ENCODE measurements around the gene SRC.

DNA sequence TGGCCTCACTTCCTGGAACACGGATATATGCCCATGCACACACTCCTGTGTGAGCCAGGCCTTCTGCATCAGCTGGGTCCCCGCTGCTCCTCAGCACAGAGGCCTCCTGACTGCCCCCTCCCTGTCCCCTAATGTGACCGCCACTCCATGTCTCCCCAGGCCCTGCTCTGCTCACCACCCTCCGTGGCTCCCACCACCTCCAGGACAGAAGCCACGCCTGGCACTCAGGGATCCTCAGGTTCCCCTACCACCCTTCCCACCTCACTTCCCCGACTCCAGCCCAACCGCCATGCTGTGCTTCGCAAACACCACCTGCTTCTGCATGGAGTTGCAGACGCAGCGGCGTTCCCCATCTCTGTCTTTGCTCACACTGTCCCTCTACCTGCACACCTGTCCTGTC, 4.3 kb upstream of the SRC start:
- TF ChIP-seq POLR2A (IDR thresholded peaks at IDR 0.05; ENCODE audit: low read depth) (no peak), EP300 (IDR thresholded peaks at IDR 0.05) (no peak), POLR2AphosphoS5 (IDR thresholded peaks at IDR 0.05) (no peak)
- TF ChIP-seq, protein P1, sequence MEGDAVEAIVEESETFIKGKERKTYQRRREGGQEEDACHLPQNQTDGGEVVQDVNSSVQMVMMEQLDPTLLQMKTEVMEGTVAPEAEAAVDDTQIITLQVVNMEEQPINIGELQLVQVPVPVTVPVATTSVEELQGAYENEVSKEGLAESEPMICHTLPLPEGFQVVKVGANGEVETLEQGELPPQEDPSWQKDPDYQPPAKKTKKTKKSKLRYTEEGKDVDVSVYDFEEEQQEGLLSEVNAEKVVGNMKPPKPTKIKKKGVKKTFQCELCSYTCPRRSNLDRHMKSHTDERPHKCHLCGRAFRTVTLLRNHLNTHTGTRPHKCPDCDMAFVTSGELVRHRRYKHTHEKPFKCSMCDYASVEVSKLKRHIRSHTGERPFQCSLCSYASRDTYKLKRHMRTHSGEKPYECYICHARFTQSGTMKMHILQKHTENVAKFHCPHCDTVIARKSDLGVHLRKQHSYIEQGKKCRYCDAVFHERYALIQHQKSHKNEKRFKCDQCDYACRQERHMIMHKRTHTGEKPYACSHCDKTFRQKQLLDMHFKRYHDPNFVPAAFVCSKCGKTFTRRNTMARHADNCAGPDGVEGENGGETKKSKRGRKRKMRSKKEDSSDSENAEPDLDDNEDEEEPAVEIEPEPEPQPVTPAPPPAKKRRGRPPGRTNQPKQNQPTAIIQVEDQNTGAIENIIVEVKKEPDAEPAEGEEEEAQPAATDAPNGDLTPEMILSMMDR (IDR thresholded peaks at IDR 0.05) = no peak

Data from esophagus muscularis mucosa (tissue), 4 donors.